GM12872 (cell line): ENCODE measurements around the gene FSIP2.

ENCODE experiments used
- TF ChIP-seq, protein P1 (sequence below): IDR thresholded peaks from 3 replicates; pipeline ENCODE4 v1.5.1; 2011; ENCODE audit warnings: low read depth, mild to moderate bottlenecking, low read length, moderate library complexity; ENCODE audit not compliant: insufficient read depth

The FSIP2 gene

GRCh38 chr2:185811580-185811979 is 73.0 kb downstream of the FSIP2 start:
- TF ChIP-seq, protein P1, sequence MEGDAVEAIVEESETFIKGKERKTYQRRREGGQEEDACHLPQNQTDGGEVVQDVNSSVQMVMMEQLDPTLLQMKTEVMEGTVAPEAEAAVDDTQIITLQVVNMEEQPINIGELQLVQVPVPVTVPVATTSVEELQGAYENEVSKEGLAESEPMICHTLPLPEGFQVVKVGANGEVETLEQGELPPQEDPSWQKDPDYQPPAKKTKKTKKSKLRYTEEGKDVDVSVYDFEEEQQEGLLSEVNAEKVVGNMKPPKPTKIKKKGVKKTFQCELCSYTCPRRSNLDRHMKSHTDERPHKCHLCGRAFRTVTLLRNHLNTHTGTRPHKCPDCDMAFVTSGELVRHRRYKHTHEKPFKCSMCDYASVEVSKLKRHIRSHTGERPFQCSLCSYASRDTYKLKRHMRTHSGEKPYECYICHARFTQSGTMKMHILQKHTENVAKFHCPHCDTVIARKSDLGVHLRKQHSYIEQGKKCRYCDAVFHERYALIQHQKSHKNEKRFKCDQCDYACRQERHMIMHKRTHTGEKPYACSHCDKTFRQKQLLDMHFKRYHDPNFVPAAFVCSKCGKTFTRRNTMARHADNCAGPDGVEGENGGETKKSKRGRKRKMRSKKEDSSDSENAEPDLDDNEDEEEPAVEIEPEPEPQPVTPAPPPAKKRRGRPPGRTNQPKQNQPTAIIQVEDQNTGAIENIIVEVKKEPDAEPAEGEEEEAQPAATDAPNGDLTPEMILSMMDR = no peak

DNA sequence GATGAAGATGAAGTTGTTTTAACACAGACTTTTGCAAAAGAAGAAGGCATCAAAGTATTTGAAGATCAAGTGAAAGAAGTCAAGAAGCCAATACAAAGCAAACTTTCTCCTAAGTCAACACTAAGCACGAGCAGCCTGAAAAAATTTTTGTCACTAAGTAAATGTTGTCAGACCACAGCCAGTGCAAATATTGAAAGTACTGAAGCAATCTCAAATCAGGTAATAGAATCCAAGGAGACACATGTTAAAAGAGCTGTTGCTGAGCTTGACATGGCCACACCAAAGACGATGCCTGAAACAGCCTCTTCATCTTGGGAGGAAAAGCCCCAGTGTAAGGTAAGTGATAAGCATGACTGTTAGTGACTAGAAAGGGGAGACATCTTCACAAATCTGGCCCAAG is 75.1 kb downstream of the FSIP2 start:
- TF ChIP-seq, protein P1 = no peak

GRCh38 chr2:185817991-185818390 is 79.4 kb downstream of the FSIP2 start:
- TF ChIP-seq, protein P1 = no peak

GRCh38 chr2:185821467-185821866 is 82.9 kb downstream of the FSIP2 start:
- TF ChIP-seq, protein P1 = no peak

GRCh38 chr2:185823773-185824172 is 85.2 kb downstream of the FSIP2 start:
- TF ChIP-seq, protein P1 = no peak

DNA sequence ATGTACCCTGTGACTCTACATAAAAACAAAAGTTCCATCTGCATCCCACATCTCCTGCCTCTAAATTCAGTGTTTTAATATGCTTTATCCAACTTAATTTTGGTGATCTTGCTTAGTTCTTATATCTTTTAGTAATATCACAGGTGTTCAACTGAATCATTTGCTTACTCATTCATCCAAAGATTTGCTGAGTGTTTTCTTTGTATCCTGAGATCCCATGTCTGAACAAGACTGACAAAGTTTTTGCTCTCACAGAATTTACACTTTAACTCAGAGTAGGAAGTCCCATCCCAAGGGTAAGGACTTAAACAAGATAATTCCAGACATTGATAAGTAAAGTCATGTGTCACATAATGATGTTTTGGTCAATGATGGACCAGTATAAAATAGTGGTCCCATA is 87.0 kb downstream of the FSIP2 start:
- TF ChIP-seq, protein P1 = no peak

- TF ChIP-seq, protein P1 = no peak
Observed at GRCh38 chr2:185828326-185828725, 89.7 kb downstream of the FSIP2 start.

GRCh38 chr2:185833864-185834263 is 95.3 kb downstream of the FSIP2 start:
- TF ChIP-seq, protein P1 = no peak
